ENCODE measurements around the gene SEL1L3. TPM values are rescaled to one million over a fixed set of nuclear protein-coding genes. Genes with fewer than 3 reads are reported as not detected.

The SEL1L3 gene
- total RNA-seq, 1 donor from 2014 or later, result 8.3 TPM

- H3K27ac ChIP-seq, result no peak overlapping the region
- H3K4me1 ChIP-seq, result no peaks in the 10 kb centered on the region
- DNase-seq (ENCODE audit: extremely low spot score in 2 of 2), result no peak
- no peak for TF ChIP-seq POLR2A (IDR thresholded peaks at IDR 0.05)
- no peak for TF ChIP-seq POLR2AphosphoS5 (IDR thresholded peaks at IDR 0.05; ENCODE audit: insufficient read depth in 1 of 2, low read depth in 1 of 2)
- no peak for TF ChIP-seq CTCF (IDR thresholded peaks at IDR 0.05)
- H3K4me3 ChIP-seq, result no peak overlapping the region
- H3K36me3 ChIP-seq, result no peaks in the 10 kb centered on the region
- no peaks in the 10 kb centered on the region for H3K9me3 ChIP-seq
- intact Hi-C loops (cut with DNase I), result no loop called here
- H3K27me3 ChIP-seq, result no peaks in the 10 kb centered on the region
Measured at GRCh38 chr4:25890571-25891485, 28.0 kb upstream of the SEL1L3 start.

GRCh38 chr4:25889589-25890503 lies 27.1 kb upstream of the SEL1L3 start:
- no peak for TF ChIP-seq CTCF (IDR thresholded peaks at IDR 0.05)
- Histone ChIP-seq H3K27ac (no peak overlapping the region), H3K4me3 (no peak overlapping the region), H3K4me1 (no peaks in the 10 kb centered on the region), H3K27me3 (no peaks in the 10 kb centered on the region), H3K9me3 (no peaks in the 10 kb centered on the region), H3K36me3 (no peaks in the 10 kb centered on the region)
- intact Hi-C loops (cut with DNase I), result no loop called here
- DNase-seq (ENCODE audit: extremely low spot score in 2 of 2), result no peak

- H3K27ac ChIP-seq, result no peak overlapping the region
- no peaks in the 10 kb centered on the region for H3K27me3 ChIP-seq
- no peaks in the 10 kb centered on the region for H3K4me1 ChIP-seq
- intact Hi-C loops (cut with DNase I), result no loop called here
- no peaks in the 10 kb centered on the region for H3K9me3 ChIP-seq
- H3K36me3 ChIP-seq, result no peaks in the 10 kb centered on the region
- no peak overlapping the region for H3K4me3 ChIP-seq
- no peak for DNase-seq (ENCODE audit: extremely low spot score in 2 of 2)
- no peak for TF ChIP-seq POLR2A (IDR thresholded peaks at IDR 0.05)
- TF ChIP-seq CTCF (IDR thresholded peaks at IDR 0.05), result no peak
- TF ChIP-seq POLR2AphosphoS5 (IDR thresholded peaks at IDR 0.05; ENCODE audit: insufficient read depth in 1 of 2, low read depth in 1 of 2), result no peak
Measured at GRCh38 chr4:25888781-25889180, 26.0 kb upstream of the SEL1L3 start.

- Histone ChIP-seq H3K27ac (no peak overlapping the region), H3K4me1 (no peaks in the 10 kb centered on the region), H3K9me3 (no peaks in the 10 kb centered on the region), H3K4me3 (no peak overlapping the region), H3K36me3 (no peaks in the 10 kb centered on the region), H3K27me3 (no peaks in the 10 kb centered on the region)
- no peak for TF ChIP-seq POLR2A (IDR thresholded peaks at IDR 0.05)
- TF ChIP-seq CTCF (IDR thresholded peaks at IDR 0.05), result no peak
- no peak for TF ChIP-seq POLR2AphosphoS5 (IDR thresholded peaks at IDR 0.05; ENCODE audit: insufficient read depth in 1 of 2, low read depth in 1 of 2)
- intact Hi-C loops (cut with DNase I), result no loop called here
- no peak for DNase-seq (ENCODE audit: extremely low spot score in 2 of 2)
Measured at GRCh38 chr4:25884031-25884782, 21.4 kb upstream of the SEL1L3 start.
